Measurements from ENCODE around the gene PDCD6IP.

DNA sequence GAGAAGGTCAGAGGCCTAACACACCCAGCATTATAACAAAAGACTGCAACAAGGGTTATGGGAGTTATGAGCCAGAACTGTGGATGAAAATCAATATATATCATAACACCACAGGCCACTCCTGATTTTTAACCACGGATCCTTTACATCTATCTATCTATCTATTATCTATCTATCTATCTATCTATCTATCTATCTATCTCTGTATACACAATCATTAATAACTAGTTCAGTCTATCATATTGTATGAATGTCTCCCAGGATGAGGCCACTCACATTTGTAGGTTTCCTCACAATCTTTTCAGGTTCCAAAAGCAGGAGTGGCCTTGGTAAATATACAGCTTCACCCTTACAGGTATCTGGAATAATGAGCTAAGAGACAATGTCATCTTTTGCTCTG, 94.2 kb downstream of the PDCD6IP start:
- no peak for TF ChIP-seq EZH2 (IDR thresholded peaks at IDR 0.05; ENCODE audit: insufficient read depth, poor library complexity, severe bottlenecking)
- no peak for TF ChIP-seq EZH2phosphoT487 (IDR thresholded peaks at IDR 0.05; ENCODE audit: insufficient read depth, low read depth)

Data from GM23248 (cell line).